IPS DF 19.7 (cell line): ENCODE results near the gene NDUFC1.
"Not testable (repeated sequence)": the region's sequence is repeated elsewhere in the genome, so short reads cannot be mapped to it uniquely, and the experiment has no call there.

ENCODE experiments used
- DNase-seq: peaks from one replicate; pipeline ENCODE4 v3.0.0-alpha.2; 2013; ENCODE audit warnings: low read depth, low spot score

NDUFC1 gene

DNA sequence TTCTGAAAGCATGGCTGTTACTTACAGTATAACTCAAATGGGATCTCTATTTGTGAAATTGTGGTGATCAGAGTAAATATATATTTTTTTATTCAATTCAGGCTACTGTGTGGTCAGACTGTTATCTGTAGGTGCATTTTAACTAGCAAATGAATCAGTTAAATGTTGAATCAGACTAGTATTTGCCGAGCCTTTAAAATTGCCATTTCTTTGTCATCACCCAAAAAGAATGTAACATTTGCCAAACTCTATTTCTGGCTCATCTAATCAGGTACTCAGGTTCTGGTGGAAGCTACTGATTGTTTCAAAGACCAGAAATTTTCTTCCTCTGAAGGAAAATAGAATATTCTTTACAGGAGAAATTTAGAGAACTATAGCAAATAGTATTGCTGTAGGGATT lies 2.7 kb downstream of the NDUFC1 start:
- no peak for DNase-seq

DNA sequence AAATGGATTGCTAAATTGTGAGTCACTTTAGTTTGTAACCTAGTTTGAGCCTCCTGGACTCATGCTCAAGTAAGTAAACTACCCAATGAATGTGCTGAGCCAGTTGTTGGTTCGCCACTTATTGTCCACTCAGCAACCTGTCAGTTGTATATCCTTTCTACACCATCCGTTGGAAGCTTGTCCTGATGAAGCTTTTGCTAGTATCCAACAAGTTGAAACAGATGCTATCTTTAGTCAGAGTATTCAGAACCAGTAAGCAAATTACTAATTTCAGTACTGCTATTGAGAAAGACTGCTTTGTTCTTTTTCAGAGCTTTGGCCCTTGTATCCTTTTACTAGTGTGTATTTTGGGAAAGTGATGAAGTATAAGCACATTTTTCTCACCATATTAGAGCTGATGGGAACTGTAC lies 5.3 kb downstream of the NDUFC1 start:
- no peak for DNase-seq

DNA sequence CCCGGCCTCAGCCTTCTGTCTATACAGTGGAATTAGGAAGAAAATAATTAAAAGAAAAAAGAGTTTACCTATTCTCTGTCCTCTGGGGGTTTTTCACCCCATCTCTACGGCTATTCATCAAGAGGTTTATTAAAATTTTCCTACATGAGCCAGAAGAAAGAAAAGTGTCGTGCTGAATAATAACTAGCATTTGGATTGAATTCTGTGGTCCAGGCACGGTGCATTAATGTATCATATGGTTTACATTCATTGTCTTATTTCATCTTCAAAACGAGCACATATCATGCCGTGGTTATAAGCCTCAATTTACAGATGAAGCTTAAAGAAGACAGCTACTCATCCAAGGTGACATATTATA lies 6.4 kb downstream of the NDUFC1 start:
- no peak for DNase-seq

DNA sequence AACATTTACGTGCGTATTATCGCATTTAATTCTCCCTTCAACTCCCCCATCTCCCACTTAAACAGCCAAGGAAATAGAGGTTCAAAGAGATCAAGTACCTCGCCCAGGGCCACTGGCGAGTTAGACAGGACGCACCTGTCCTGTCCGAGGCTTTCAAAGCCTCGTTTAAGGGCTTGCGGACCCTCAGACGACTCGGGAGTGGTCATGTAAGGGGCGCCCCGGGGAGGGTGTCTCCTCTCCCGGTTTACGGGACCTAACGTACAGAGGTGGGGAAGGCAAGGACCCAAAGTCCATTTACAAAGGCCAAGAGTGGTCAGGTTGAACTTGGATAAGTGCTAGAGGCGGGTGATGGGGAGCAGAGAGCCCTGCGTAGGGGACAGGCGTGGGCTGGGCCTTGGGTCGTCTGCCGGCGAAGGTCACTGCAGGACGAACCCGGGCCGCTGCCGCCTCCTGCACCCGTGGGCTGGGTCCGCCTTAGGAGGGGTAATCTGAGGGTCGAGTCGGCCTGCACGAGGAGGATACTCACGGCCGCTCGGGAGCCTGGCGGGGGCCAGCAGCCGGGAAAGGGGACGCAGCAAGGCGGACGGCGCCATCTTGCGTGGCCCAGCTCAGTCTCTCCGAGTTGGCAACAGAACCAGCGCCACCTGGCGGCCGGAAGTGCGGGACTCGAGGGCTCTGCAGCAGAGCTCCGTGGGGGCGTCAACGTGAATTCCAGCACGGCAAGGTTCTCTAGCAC lies 6.9 kb downstream of the NDUFC1 start:
- DNase-seq: no peak

DNA sequence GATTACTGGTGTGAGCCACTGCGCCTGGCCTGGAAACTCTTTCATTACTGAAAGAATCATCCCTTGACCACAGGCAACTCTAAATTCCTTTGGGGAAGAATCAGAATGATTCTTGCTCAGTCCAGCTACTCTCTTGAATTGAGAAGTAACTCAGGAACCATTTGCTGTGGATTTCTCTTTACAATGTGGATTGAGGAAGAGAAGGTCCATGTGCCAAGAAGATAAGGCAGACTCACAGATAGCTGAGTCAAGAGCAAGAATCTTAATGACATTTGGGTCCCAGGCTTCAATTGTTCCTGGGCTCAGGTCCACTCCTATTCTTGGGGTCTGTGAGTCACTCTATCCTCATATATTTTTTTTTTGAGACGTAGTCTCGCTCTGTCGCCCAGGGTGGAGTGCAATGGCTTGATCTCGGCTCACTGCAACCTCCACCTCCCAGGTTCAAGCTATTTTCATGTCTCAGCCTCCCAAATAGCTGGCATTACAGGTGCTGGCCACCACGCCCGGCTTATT lies 16.0 kb downstream of the NDUFC1 start:
- no peak for DNase-seq

DNA sequence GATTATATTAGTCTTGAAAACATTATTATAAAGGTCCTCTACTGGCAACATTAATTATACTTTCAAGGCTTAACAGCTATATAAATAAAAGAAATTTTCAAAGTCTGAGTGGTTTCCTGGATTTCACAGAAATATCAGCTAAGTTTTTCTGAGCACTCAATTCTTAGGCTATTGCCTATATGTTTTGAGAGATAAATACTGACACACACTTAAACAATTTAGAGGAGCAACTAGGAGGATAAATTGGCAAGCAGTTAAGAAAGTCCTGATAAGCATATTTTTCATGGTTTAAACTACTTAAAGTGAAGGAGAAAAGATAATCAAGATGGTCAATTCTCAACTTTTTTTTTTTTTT lies 19.6 kb downstream of the NDUFC1 start:
- no peak for DNase-seq

DNA sequence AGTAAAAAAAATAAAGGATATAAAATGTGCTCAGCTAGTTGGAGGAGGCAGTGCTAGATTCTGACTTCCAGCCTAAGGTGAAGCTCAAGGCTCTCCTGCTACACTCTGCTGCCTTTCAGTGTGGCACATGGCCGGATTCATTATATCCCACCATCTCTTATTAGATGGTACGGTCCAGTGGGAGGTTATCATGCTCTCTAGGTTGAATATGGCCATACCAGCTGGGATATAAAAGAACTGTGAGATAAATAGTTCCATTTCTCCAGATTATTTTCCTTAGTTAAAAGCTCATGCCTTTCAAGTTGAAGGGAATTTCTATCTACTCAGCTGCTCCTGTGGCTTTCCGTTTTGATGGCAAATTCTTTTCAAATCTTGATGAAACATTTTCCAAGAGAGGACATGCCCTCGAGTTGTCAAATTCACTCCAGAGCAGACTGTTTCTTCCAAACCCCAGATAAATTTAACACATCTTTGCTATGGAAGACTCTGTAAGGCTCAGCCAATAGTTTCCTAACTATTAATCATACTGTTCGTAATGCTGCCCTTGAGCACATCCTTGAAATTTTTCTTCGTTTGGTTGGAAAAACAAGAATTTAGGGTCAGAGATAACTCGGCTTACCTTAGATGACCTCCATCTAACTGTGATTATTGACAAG lies 20.1 kb downstream of the NDUFC1 start:
- DNase-seq: no peak

DNA sequence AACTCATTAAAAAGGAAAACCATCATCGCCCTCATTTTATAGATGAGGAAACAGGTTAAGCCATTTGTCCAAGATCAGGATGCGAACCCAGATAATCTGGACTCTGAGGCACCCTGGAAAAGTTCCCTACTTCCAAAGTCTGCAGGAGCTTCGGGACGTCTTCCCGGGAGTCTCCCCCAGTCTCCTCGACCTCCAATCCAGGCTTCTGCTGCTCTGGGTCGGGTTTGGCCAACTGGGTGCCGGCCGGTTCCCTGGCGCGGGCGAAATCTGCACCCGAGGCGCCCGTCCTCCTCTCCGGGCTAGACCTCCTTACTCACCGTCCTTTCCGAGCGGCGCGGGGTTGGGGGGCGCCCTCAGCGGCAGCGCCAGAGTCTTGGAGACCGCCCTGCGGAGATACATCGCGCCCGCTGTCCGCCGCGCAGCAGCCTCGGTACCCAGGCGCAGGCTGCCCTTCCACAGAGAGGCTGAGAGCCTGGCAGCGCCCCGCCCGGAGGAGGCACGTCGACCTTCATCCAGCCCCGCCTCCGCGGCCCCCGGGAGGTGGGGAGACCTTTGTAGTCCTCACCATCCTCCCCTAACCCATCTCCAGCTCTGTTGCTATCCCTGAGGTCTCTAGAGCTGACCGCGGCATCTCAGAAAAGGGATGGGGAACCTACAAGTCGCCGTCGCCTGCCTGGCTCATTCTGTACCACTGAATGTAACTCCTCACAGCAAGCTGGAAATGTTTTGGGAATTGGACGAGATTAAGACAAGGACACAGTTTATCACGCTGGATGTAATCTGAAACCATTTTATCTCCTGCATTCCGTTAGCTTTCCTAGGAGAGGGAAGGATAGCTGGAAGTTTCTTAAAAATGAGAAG lies 22.3 kb downstream of the NDUFC1 start, which contains the start of gene MGARP:
MGARP (minus strand) TSS at position 466 of the 861 bp plus-strand sequence; CDS start at position 399, 67 bp downstream.
- DNase-seq: no peak

DNA sequence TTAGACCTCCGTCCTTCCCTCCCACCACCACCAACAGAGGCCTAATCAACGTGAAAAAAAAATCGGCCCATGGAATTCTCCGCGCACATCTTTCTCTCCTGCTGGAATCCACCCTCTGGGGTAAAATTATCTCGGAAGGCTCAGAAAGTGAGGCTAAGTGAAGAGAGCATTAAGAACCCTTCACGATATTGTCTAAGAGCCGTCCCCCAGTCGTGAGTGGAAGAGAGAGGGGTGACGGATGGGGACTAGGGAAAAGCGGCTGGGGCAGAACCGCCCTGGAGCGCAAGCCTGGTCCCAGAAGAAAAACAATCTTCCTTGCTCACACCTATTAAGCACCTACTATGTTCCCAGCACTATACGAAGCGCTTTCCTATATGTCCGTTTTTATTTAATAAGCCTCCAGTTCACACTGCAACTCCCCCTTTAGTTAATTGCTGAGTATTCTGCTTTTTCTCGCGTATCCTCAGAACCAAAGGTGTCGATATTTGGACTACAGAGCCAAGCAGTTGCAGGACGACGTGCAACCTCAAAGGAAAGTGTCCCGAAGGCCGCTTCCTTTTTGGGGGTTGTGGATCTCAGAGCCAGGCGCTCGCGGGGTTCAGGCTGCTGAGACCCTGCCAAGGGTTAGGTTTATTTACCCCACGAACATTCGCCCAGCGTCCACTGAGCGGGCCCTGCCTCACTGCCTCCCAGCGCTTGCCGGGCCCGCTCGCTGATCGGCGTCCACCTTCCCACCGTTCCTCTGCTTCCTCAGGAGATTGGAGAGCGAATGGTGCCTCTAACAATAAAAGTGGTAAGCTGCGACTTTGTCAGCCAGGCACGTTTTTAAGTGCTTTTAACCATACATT lies 23.1 kb downstream of the NDUFC1 start:
- DNase-seq: no peak

DNA sequence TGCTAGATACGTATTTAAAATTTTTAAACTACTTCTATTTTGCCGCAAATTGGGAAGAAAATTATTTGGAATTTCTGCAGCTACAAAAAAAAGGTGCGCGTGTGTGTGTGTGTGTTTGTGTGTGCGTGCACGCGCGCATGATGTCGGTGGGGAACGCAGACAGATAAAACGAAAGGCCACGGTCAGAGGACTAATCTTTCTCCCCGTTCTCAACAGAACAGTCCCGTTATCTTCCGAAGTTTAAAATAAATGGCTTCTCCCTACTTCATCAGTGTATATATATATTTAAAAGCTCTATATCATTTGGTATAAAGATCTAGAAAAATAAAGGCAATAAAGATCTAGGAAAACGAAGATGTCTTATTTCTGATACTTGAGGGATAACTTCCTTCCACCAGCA lies 23.8 kb downstream of the NDUFC1 start:
- no peak for DNase-seq

DNA sequence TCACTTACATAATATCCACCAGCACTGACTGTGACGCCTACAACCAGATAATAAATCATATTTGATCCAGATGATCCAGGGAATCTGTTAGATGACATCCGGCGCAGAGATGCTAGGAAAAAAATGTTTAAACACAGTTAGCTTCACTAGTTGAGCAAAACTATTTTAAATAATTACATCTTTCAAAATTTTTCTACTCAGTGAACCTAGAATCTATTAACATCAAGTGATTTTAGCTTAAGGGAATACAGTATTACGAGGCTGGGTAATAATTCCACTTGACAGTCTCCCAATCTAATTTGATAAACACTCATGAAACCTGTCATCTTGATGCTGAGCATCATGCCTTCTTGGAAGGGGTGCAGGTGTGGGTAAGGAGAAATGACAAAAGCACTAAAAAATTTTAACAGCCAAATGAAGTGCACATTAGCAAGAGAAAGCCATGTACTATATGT lies 27.0 kb downstream of the NDUFC1 start:
- no peak for DNase-seq

DNA sequence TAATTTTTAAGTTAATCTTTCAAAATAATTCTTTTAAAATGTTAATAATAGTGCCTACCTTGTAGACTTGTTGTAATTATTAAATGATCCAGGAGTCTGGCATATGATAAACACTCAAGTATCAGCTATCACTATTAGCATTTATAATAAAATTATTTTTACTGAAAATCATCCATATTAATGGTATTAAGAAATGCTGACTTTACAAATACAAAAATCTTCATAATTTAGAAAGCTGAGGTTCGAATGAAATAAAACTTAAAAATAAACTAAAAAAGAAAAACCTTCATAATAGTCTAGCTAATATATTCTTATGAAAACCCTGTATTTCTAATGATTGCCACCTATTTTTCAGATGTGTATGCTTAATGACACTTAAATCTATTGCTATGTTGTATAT lies 27.5 kb downstream of the NDUFC1 start:
- no peak for DNase-seq

DNA sequence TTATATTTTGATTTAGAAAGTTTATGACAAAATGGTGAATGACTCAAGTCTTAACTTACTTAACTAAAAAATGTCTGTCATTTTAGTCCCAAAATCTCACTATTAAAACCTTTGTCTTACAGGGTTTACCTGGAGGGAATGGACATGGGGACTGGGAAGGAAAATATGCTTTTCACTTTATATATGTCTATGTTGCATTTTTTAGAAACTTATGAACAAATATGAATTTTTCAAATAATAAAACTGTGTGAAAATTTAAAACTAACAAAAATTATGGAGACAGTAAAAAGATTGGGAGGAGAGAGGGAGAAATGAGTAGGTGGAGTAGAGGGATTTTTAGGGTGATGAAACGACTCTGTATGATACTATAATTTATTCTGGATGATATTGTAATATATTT lies 28.4 kb downstream of the NDUFC1 start:
- DNase-seq: no peak

DNA sequence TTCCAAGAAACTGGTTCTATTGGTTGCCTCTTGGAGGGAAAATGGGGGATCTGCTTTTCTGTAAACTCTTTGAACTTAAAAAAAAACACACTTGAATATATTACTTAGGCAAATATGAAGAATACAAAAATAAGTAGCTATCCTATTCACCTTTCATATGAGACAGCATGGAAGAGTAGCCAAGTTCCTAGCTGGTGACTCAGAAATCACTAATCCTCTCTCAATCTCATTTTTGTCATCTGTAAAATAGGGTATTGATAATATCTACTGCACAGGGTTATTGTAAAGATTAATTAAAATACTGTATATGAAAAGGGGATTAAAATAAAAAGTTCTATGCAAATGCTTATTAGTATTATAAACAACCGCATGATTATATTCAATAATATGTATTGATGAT lies 35.0 kb downstream of the NDUFC1 start:
- DNase-seq: no peak

DNA sequence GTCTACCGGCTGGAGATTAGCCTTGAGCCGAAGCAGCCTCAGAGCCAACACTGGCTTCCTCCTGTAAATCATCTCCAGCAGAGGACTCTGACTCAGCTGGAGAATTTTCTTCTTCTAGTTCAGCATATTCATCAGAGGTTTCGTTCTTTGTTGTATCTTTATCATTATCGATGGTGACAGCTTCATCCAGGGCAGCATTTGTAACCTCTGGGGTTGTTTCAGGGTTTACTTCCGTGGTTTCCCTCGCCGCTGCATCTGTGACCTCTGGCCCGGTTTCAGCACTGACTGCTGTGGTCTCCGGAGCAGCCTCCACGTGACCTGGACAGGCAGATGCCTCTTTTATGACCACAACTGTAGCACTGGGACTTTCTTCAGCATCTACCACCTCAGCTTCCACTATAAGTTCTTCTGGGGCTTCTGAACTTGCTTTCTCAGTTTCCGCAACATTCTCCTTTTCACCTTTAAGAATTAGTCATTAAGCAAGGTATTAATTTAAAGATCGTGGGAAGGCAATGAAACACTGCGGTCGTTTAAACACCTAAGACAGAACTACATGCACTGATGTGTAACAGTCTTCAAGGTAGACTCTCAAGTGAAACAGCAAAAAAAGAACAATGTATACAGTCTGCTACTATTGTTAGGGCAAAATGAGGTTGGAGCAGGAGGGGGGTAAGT lies 35.6 kb downstream of the NDUFC1 start:
- no peak for DNase-seq

DNA sequence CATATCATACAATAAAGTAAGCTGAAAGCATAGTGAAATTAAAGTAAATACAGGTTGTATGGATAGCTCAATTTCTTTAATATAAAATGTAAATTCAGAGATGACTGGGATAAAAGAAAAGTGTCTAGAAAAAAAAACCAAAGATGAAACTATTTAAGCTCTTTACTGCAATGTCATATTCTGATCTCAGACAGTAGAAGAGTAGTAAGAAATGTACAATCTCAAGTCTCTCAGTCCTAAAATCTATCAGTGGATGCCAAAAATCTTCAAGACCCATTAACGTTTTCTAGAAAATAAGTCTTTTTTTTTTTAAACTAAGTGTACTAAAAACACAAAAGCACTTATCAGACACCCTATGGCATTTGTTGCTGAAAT lies 36.1 kb downstream of the NDUFC1 start:
- no peak for DNase-seq

DNA sequence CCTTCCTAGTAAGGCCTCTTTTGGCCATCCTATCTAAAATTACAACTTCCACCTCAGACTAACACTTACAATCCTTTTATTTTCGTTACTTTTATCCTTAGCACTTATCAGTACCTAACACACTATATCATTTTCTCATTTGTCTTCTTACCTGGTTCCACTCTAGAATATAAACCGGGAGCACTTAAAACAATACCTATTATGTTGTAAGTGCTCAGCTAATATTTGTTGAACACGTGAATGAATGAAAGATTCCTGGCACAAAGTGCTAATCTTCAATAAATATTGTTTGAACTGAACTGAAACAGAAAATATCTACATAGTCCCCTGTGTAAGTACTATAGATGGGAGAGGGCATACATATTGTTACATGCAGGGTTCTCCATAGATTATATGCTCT lies 36.6 kb downstream of the NDUFC1 start:
- no peak for DNase-seq

DNA sequence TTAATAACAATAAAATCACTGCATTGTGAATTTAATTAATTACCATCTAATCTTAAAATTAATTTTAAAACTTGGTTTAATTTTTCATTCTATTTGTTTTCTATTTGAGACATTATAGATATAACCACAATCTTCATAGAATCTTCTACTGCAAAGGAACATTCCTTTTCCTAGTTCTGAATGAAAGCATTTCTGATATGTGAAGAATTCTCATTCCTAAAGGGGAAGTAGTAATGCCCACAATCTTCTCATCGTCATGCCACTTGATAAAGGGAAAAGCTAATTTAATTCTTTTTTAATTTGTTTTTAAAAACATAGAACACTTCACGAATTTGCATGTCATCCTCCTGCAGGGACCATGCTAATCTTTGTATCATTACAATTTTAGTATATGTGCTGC lies 45.9 kb downstream of the NDUFC1 start:
- no peak for DNase-seq

DNA sequence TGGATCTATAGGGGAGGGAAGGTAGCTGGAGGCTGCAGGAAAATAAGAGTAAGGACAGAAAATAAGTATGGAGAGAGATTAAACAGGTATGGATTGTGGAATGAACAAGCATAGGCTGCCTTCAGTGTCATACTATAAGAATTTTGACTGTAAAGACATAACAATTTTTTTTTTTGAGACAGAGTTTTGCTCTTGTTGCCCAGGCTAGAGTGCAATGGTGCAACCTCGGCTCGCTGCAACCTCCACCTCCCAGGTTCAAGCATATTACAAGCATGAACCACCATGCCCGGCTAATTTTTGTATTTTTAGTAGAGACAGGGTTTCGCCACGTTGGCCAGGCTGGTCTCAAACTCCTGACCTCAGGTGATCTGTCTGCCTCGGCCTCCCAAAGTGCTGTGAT lies 46.7 kb downstream of the NDUFC1 start:
- not testable (repeated sequence) for DNase-seq

DNA sequence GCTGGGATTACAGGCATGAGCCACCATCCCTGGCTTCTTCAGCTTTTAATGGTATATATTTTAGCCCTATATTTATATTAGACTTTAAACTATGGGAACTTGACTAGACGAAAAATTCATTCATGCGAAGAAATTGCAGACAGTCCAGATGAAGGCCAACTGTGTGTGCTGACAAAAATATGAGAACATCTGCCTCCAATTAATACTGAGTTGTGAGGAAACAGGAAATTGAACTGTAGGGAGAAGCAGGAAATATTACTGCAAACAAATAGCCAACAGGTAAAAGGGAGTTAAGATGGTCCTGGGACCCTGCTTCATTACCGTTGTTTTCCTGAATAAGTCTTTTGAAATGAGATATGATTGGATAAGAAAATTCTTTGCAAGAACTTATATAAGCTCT lies 48.6 kb downstream of the NDUFC1 start:
- no peak for DNase-seq

DNA sequence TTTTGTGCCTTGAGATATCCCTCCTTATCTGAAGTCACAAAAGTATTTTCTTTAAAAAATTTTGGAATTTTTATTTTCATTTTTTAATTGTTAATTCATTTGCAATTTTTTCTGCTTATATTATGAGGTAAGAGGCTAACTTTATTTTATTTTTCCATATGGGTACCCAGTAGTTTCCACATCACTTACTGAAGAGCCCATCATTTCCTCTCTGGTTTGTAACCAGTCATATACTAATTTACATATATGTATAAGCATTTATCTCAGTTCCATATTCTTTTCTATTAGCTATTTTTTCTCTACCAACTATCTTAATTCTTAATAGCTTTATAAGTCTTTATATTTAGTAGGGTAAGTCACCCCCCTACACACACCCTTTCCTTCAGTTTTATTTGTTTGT lies 49.2 kb downstream of the NDUFC1 start:
- DNase-seq: no peak
